CD4-positive, alpha-beta T cell treated with Interleukin-6 at 100 ng/mL for 8 hours (primary cell): Measurements from ENCODE around the gene KPNA3.
A peak's percentile ranks its signal among the peaks of the same experiment; 100 is the strongest.
"Not testable (repeated sequence)": the region's sequence is repeated elsewhere in the genome, so short reads cannot be mapped to it uniquely, and the experiment has no call there.

ENCODE experiments used
- DNase-seq: peaks from one replicate; pipeline ENCODE4 v3.0.0-alpha.2; 2020; ENCODE audit warnings: mixed read lengths, low spot score

Gene KPNA3

DNA sequence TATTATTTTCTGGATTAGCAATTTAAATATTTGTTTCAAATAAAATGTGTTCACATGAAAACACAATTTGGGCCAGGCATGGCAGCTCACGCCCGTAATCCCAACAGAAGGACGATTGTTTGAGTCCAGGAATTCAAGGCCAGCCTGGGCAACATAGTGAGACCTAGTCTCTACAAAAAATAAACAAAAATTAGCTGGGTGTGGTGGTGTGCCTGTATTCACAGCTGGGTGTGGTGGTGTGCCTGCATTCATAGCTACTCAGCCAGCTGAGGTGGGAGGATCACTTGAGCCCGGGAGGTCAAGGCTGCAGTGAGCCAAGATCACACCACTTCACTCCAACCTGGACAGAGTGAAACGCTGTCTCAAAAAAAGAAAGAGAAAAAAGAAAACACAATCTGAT lies 46.4 kb downstream of the KPNA3 start:
- DNase-seq = no peak

DNA sequence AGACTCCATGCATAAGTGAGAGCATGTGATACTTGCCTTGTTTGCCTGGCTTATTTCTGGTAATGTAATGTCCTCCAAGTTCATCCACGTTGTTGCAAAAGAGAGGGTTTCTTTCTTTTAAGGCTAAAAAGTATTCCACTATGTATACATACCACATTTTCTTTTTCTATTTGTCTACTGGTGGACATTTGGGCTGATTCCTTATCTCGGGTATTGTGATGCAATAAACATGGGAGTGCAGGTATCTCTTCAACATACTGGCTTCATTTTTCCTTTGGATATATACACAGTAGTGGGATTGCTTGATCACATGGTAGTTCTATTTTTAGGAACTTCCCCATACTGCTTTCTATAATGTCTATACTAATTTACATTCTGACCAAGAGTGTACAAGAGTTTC lies 51.6 kb downstream of the KPNA3 start:
- DNase-seq = no peak

DNA sequence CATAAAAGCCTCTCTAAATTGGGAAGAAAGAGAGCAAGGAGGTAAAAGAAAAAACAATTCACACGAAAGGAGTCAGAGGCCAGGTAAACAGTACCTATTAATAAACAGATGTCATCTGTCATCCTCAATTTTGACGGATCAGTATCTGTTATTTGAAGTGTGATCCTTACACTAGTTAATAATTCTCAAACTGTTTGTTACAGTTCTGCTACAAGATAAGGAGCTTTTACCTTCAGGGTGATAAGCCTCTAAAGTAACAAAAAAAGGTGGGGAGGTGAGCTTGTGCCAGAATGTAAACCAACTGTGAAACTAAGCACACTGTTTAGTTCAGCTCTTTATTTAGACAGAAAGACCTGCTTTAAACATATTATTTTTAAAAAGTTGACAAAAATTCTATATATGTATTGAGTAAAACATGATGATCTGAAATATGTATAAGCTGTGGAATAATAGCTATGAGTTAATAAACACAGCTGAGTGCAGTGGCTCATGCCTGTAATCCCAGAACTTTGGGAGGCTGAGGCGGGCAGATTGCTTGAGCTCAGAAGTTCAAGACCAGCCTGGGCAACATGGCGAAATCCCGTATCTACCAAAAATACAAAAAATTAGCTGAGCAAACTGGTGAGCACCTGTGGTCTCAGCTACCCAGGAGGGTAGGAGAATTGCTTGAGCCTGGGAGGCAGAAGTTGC lies 52.8 kb downstream of the KPNA3 start:
- DNase-seq = no peak

DNA sequence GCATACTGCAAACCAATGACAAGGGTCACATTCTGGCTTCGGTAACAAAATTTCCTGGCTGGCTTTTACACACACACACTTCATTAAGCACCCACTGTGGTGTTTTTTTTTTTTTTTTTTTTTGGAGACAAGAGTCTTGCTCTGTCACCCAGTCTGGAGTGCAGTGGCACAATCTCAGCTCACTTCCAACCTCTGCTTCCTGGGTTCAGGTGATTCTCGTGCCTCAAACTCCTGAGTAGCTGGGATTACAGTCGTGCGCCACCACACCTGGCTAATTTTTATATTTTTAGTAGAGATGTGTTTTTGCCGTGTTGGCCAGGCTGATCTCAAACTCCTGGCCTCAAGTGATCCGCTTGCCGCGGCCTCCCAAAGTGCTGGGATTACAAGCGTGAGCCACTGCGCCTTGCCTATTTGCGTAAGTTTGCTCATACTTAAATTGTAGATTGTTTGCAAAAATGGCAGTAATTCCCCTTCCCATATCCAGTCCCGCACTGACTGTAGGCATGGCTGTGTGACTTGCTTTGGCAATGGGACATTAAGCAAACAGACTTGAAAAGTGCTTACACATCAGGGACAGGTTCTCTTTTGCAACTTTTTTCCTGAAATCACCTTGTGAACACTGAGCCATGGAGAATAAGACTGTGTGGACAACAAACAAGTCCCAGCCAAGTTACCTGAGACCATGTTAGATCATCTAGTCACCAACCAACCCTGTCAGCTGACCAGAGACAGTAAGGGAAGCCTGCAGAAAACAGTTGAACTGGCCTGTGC lies 59.1 kb downstream of the KPNA3 start:
- no peak for DNase-seq

DNA sequence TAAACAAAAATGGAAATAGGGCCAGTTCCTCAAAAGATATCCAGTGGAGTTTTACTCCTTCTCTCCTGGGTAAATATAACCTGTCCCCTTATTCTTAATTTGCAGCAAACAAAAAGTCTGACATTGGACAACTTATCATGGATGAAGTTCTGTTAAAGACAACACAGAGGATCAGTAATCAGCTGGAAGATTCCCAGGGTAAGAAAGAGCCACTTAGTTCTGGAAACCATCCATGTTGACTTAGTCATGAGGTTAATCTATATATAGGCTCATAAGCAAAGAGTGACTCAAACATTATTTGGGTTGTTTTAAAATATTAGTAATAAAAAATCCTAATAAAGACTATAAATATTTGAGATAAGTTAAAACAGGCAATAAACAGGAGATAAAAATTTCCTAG lies 60.7 kb downstream of the KPNA3 start:
- no peak for DNase-seq

DNA sequence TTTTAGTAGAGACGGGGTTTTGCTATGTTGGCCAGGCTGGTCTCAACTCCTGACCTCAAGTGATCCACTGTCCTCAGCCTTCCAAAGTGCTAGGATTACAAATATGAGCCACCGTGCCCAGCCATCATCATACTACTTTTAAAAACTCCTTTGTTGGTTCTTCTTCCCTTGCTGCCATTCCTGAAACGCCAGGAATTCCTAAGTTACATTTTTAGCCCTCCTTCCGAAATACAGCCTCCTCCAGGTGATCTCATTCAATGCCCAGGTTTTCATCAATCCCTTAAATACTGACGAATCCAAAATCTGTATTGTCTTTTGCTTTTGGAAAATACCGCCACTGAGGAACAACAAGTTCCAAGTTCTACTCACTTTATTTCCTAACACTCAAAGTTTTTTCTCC lies 75.9 kb downstream of the KPNA3 start:
- DNase-seq = no peak

DNA sequence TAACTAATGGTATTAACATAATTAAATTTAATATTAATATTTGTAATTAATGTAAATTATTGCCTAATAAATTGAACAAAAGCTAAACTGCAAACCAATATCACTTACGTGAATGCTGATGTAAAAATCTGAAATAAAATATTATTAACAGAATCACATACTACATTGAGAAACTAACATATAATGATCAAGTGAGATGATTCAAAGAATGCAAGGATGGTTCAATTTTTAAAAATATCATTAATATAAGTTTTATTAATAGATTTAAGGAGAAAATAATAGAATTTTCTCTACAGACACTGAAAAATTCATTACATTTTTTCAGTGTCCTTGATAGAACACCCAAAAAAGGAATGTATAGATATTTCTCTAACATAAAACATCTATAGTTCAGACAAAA lies 77.7 kb downstream of the KPNA3 start:
- DNase-seq = no peak

DNA sequence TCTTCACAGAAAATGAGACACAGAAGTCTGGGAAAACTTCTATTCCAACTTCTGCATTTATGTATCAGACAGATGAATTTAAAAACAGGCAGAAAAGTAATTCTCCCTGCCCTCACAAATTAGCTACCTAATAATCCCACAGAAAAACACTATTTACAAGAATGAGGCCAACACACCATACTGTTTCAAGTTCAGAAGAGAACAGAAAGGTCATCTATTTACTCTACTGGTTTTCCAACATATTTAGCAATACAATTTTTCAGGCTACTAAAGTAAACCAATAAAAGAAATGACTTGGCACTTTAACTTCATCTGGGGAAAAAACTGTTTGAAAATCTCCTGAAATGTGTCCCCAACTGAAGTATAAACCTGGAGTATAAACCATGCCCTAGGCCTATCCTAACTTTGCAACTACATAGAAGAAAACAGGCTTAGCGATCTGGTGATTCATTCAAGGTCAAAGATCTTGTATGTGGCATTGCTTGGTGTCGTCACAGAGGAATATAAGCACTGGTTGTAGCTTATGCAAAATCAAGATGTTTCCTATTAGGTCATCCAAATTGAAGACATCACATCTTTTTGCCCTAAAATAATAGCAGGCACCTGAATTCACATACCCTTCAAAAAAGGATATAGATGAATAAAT lies 81.1 kb downstream of the KPNA3 start:
- DNase-seq = no peak

DNA sequence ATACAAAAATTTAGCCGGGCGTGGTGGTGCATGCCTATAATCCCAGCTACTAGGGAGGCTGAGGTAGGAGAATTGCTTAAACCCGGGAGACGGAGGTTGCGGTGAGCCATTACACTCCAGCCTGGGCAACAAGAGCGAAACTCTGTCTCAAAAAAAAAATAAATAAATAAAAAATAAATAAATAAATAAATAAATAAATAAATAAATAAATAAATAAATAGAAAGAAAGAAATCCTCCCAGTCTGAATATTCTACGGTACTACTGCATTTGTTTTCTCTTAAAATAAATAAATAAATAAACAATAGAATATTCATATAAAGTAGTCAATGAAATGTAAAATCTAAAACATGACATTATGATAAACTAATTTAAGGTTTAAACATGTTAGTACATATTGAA lies 88.2 kb downstream of the KPNA3 start:
- DNase-seq = not testable (repeated sequence)

DNA sequence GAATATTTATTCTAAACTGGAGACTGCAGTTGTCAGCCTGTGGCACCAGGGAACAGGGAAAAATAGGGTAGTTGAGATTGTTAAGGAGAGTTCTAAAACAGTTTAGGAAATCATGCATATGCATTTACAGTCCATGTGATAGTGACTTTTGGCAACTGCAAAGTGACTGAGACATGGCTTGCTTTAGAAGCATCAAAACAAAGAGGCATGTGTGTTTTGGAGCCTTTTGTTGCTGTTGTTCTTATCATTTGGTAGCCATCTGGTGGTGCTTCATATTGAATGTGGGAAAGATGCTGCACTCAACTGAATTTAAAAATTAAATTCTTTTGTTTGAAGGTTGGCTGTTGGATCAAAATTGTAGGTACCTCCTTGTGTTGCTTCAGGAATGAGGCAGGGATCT lies 91.0 kb downstream of the KPNA3 start:
- DNase-seq = no peak

DNA sequence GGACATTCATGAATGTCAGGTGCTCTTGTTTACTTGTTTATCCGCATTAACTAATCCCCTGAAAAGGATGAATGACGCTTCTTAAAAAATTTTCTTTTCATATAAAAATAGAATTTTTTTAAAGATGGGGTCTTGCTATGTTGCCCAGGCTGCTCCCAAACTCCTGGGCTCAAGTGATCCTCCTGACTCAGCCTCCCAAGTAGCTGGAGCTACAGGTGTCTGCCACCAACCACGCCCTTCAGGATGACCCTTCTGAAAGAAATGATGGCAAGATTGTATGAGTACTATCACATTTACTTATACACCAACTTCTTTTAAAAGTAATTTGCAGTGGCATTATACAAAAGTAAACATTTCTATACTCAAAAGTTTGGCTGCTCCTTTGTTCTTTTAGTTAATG lies 95.0 kb downstream of the KPNA3 start:
- DNase-seq = no peak

DNA sequence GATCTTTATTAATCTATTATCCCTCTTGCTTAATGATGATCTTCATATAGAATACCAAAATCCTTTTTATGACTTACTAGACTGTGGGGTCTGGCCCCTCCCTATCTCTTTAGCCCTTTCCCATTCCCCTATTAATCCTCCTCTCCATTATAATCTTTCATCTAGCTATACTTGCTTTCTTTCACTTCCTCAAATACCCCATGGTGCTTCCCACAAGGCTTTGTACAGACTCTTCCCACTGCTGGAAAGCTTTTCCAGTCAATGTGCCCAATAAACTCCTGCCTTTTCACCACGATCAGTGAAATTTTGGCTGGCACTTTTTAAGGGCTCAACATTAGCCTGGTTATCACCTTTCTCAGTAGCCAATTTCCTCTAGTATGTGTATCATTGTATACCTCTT lies 98.0 kb downstream of the KPNA3 start:
- no peak for DNase-seq

DNA sequence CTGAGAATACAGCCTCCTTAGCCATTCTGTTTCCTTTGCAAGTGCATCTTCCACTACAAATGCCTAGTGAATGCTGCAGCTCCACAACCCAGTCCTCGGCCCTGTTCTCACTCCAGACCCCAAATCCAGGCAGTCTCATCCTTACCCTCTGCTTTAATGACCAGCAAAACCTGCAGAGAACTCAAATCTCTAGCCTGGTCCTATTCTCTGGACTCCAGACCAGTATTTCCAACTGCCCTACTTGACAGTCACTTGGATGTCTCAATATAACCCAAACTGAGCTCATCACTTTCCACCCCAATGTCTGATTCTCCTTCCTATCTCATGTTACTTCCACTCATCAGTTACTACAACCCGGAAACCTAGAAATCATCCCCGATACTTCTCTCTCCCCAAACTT lies 98.6 kb downstream of the KPNA3 start:
- DNase-seq = no peak

DNA sequence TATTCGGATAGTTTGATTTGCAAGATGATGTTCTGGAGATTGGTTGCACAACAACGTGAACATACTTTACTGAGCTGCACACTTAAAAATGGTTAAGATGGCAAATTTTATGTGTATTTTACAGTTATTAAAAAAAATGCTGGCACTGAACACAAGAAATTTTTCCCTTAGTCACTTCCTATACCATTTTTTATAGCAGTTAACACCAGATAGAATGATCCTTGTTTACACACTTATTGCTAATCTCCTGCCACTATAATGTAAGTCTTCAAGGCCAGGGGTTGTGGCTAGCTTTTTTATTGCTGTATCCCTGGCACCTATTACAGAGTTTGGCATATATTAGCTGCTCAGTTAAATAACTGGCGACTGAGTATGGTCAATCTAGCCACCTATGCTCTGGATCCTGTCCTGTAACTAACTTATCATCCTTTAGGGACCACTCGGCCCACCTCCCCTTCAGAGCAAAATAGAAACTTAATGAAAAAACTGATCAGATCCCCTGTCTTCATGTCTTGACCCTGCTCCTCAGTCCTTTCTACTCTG lies 99.2 kb downstream of the KPNA3 start:
- DNase-seq = no peak

DNA sequence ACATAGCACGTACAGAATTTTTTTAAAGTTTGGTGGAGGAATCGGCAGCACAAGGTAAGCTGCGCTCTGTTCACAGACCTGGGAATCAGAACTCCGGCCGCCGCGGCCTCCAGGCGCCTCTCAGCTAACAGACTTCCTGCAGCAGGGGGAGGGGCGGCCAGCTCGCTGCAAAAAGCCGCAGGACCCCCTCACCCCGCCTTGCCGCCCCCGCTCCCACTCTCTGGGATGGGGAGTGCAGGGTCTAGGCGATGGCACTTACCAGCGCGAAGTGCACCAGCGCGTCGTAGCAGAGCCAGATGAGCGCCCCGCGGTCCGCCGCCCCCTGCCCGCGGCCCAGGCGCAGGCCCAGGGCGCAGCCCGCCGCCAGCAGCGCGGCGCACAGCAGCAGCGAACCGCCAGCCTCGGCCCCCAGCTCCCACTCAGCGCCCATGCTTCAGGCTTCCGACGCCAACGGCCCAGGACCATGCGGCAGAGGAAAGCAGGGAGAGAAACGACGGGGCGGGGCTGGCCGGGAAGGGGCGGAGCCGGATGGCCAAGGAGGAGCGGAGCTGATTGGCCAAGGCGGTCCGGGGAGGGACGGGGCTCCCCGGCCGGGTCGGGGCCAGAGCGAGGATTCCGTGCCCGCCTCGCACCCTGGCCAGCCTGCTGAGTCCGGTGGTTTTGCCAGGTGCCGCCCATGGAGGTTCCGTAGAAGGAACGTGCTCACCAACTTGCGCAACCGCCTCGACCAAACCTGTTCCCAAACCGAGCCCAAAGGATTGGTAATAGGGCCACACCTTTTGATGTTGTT lies 101.3 kb downstream of the KPNA3 start, which contains the start of gene EBPL:
Gene EBPL, minus strand, starts transcription at position 492 of the 790 bp plus-strand sequence. Its CDS starts 62 bp downstream, at position 430.
- peak; percentile 87 for DNase-seq

DNA sequence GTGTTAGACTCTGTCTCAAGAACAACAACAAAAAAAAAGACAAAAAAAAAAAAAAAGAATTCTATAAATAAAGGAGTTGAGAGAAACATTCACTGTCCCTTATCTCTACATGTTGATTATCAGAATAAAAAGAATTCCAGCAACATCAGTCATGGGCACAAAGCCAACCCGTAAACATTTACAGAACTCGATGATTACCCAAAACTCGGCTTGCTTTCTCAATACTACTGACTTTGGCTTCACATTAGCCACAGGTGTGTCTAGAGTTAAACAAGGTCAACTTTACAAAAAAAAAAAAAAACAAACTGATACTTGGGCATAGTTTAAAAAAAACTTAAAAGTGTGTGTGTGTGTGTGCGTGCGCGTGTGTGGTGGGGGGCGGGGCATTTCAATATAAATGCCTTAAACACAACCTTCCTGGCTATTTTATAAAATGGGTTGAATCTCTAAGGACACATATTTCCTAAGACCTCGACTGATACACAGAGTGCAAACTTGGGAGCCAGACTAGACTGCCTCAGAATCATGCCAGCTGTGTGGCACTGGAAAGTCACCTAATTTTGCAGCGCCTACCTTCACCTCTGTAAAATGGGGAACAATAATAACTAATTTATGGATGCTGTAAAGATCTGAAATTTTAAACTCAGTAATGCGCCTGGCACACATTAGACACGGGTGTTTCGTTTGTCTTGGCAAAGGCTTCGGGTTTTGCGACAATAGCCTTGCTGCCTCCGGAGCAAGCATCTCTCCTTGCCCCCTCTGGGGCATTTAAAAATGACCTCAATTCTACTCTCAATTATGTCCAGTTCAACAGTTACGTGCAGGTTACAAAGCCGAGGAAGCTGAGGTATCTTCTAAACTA lies 102.1 kb downstream of the KPNA3 start:
- no peak for DNase-seq

DNA sequence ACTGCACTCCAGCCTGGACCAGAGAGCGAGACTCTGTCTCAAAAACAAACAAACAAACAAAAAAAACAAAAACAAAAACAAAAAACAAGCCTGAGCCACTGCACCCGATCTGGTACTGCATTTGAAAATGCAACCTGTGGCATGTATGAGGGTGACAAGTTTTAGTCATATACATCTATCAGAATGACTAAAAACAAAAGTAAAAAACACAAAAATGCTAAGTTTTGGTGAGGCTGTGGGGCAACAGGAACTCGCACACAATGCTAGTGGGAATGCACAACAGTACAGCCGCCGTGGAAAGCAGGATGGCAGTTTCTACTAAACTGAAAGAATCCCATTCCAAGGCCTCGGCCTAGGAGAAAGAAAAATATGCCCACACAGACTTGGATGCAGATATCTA lies 109.0 kb downstream of the KPNA3 start:
- DNase-seq = no peak

DNA sequence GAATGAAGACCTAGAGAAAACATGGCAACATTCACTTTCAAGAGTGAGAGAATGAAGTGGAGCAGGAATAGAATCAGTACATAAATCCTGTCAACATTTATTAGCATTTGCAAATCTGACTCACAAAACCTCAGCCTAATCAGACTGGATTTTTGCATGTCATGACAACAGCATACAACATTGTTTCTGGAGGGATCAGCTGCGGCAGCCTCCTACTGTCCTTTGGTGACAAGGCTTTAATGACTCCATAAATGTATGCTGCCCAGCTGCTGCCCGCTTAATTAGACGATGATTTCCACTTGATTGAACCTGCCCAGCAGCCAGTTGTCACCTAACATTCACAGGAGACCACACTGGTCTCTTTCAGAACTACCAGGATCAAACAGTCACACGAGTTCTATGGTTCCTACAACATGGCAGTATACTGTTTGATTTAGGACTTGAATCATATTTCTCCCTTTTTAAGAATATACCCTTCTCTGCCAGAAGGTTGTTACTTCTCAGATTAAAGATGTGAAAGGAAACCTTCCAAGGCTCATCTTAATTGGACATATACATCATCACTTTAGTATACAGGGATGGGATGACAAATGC lies 110.5 kb downstream of the KPNA3 start:
- no peak for DNase-seq

DNA sequence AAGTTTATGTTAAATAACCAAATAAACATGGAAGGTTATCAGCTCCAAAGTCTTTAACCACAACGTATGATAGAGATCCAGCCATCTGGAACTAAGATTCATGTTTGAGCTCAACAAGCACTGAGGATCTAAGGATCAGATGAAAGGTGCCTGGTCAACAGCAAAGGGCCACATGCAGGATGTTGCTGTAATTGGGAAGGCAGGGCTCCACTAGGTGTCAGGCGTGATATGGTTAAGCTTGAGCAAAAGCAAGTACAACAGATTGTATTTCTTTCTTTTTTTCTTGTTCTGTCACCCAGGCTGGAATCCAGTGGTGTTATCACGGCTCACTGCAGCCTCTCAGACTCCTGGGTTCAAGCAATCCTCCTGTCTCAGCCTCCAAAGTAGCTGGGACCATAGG lies 113.2 kb downstream of the KPNA3 start:
- DNase-seq = peak; percentile 9

DNA sequence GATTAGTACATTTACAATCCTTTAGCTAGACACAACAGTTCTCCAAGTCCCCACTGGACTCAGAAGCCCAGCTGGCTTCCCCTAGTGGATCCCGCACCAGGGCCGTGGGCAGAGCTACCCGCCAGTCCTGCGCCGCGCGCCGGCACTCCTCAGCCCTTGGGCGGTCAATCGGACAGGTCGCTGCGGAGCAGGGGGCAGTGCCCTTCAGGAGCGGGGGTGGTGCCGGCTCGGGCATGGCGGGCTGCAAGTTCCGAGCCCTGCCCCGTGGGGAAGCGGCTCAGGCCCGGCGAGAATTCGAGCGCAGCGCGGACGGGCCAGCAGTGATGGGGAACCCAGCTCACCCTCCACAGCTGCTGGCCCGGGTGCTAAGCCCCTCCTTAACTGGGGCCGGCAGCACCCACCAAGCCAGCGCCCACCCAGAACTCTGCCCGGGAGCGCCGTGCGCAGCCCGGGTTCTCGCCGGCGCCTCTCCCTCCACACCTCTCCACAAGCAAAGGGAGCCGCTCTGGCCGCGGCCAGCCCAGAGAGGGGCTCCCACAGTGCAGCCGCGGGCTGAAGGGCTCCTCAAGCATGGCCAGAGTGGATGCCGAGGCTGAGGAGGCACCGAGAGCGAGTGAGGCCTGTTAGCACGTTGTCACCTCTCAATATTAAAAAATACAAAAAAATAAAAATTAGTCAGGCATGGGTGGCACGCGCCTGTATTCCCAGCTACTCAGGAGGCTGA lies 114.1 kb downstream of the KPNA3 start:
- no peak for DNase-seq
